Ramos (cell line): ENCODE results near the gene GGA2.

Experiments used
- in situ Hi-C: fragments of 300-500 bp; cut with MboI; formaldehyde crosslinking; loops from one replicate; pipeline ENCODE4 v1.14.3; 2022; ENCODE audit warnings: low sequenced_read_pairs; ENCODE audit not compliant: unreplicated experiment

The GGA2 gene

GRCh38 chr16:23428351-23428750 lies 81.9 kb downstream of the GGA2 start:
- in situ Hi-C loops: loop anchor here (10.0 kb wide), 1 partner anchor 114 kb away; no protein-coding TSS in a partner anchor

GRCh38 chr16:23424292-23424958 lies 85.9 kb downstream of the GGA2 start:
- in situ Hi-C loops: loop anchor here (10.0 kb wide), 1 partner anchor 110 kb away; no protein-coding TSS in a partner anchor

- in situ Hi-C loops: loop anchor here (10.0 kb wide), 1 partner anchor 109 kb away; no protein-coding TSS in a partner anchor
Observed at GRCh38 chr16:23423496-23424049, 86.7 kb downstream of the GGA2 start.

GRCh38 chr16:23420011-23420410 lies 90.3 kb downstream of the GGA2 start:
- in situ Hi-C loops: loop anchor here (10.0 kb wide), 1 partner anchor 105 kb away; no protein-coding TSS in a partner anchor

- in situ Hi-C loops: no loop called here
Observed at GRCh38 chr16:23416816-23417215, 93.5 kb downstream of the GGA2 start.

- in situ Hi-C loops: no loop called here
Observed at GRCh38 chr16:23414731-23415130, 95.6 kb downstream of the GGA2 start.
